ENCODE data around the gene LRRC73.

The LRRC73 gene

DNA sequence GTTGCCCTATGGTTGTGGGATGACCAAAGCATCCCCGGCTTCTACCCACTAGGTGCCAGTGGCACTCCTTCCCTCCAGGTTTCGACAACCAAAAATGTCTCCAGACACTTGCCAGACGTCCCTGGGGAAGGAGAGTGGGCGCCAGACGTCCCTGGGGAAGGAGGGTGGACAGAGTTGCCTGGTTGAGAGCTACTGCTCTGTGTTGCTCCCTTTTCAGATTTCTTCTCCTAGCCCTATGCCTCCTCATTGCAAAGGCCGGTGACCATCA, 13.1 kb downstream of the LRRC73 start:
- Histone ChIP-seq H3K27ac (no peak overlapping the region), H3K27me3 (replicated peaks) (no peaks in the 10 kb centered on the region), H3K36me3 (replicated peaks) (peaks cover 27% of the 10 kb centered on the region), H3K4me3 (ENCODE audit: low read depth, low read length) (no peak overlapping the region)
- in situ Hi-C loops (cut with HindIII; ENCODE audit: low pct_ligation_motif_present, low sequenced_read_pairs), result no loop called here
- TF ChIP-seq CTCF (IDR thresholded peaks at IDR 0.05; ENCODE audit: low read depth, low read length, missing control alignments), result no peak
- no peak for DNase-seq

DNA sequence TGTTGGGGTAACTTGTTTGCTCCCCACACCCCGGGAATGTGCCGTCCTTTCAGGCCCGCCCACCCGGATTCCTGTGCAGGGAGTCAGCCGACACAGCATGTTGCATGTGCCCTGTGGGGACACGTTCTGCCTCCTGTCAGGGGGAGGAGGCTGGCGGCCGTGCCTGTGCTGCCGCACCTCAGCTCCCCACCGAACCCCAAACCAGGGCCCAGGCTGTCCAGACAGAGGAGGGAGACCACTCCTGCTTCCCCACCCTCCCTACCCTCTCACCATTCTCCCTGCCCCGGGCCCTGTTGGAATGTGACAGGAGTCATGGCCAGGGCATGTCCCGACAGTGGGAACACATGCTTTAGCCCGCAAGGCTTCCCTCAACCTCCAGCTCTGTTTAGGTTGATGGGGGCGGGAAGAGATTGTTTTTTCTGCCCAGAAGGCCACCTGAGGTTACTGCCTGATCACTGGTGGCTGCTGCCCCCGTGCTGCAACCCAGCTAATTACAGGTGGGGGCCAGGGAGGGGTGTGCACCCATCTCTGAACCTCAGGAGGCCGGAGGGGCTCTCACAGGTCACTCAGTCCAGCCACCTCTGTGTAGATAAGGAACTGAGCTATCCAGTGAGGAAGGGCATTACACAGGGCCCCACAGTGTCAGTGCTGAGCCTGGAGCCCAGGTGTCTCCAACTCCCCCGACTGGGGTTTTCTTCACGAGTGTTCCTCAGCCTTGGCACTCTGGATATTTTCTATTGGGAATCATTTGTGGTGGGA, 13.6 kb downstream of the LRRC73 start:
- no peak overlapping the region for H3K27ac ChIP-seq

DNA sequence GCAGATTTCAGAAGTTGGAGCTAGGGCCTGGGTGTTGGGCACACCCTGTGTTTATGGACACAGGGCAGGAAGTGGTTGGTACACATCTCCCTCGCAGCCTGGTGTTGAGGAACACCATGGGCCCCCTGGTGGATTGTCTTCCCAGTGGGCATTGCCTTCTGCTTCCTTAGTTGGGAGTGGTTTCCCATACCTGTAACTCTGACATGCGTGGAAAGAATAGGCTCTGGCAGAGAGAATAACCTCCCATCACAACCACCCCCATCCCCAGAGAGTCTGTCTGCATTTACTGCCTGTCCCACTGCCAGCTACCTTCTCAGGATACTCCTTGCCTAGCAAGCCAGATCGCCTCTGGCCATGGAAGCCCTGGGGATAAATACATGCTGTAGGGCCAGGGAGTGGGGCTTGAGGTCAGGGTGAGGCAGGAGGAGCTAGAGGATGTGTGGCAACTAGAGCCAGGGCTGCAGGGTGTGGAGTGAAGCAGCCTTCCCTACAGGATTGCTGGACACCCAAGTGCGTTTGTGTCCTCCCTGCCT, 14.7 kb downstream of the LRRC73 start:
- H3K36me3 ChIP-seq (replicated peaks), result peaks cover 23% of the 10 kb centered on the region
- H3K27ac ChIP-seq, result no peak overlapping the region
- H3K27me3 ChIP-seq (replicated peaks), result no peaks in the 10 kb centered on the region
- in situ Hi-C loops (cut with HindIII; ENCODE audit: low pct_ligation_motif_present, low sequenced_read_pairs), result no loop called here
- no peak overlapping the region for H3K4me3 ChIP-seq (ENCODE audit: low read depth, low read length)
- peak; percentile 52 for TF ChIP-seq CTCF (IDR thresholded peaks at IDR 0.05; ENCODE audit: low read depth, low read length, missing control alignments)
- DNase-seq, result no peak

More for the DNA sequence above, 13.6 kb downstream of the LRRC73 start:
- peak; percentile 38 for DNase-seq
- TF ChIP-seq CTCF (IDR thresholded peaks at IDR 0.05; ENCODE audit: low read depth, low read length, missing control alignments), result peak; percentile 77
- in situ Hi-C loops (cut with HindIII; ENCODE audit: low pct_ligation_motif_present, low sequenced_read_pairs), result no loop called here
- Histone ChIP-seq H3K36me3 (replicated peaks) (peaks cover 27% of the 10 kb centered on the region), H3K27me3 (replicated peaks) (no peaks in the 10 kb centered on the region), H3K4me3 (ENCODE audit: low read depth, low read length) (no peak overlapping the region)

DNA sequence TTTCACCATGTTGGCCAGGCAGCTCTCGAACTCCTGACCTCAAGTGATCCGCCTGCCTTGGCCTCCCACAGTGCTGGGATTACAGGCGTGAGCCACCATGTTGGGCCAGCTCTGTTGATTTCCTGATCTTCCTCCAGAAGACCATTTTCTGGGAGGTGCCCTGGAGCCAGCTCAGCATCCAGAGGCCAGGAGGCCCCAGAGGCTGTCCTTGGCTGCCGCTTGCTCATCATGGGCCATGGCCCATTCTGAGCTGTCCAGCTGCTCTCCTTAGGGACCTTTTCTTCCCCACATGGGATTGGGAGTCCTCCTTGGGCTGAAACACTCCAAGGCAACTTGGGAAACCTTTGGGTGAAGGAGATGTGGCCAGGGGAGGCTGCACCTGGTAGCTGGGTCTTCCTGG, 15.4 kb downstream of the LRRC73 start:
- H3K27ac ChIP-seq, result no peak overlapping the region
- H3K27me3 ChIP-seq (replicated peaks), result no peaks in the 10 kb centered on the region
- no peak for DNase-seq
- in situ Hi-C loops (cut with HindIII; ENCODE audit: low pct_ligation_motif_present, low sequenced_read_pairs), result no loop called here
- peaks cover 16% of the 10 kb centered on the region for H3K36me3 ChIP-seq (replicated peaks)
- no peak for TF ChIP-seq CTCF (IDR thresholded peaks at IDR 0.05; ENCODE audit: low read depth, low read length, missing control alignments)
- H3K4me3 ChIP-seq (ENCODE audit: low read depth, low read length), result no peak overlapping the region

DNA sequence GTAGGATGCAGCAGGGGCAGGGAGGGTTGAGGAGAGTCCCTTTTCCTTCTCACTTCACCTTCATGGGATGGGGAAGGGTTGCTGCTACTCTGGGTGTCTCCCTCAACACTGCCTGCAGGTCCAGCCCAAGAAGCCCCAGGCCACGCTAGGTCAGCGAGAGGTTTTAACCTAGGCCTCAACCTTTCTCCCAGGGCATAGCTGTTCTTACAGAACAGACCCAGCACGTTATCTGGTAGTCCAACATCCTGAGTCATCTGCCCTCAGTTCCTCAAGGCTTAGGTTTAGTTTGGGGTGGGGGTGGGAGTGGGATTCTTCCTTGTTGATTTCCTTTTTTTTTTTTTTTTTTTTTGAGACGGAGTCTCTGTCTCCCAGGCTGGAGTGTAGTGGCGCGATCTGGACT, 15.8 kb downstream of the LRRC73 start:
- no peak overlapping the region for H3K27ac ChIP-seq
- no peak overlapping the region for H3K4me3 ChIP-seq (ENCODE audit: low read depth, low read length)
- no peaks in the 10 kb centered on the region for H3K27me3 ChIP-seq (replicated peaks)
- no peak for TF ChIP-seq CTCF (IDR thresholded peaks at IDR 0.05; ENCODE audit: low read depth, low read length, missing control alignments)
- DNase-seq, result no peak
- H3K36me3 ChIP-seq (replicated peaks), result peaks cover 11% of the 10 kb centered on the region
- in situ Hi-C loops (cut with HindIII; ENCODE audit: low pct_ligation_motif_present, low sequenced_read_pairs), result no loop called here

- Histone ChIP-seq H3K27ac (no peak overlapping the region), H3K27me3 (replicated peaks) (no peaks in the 10 kb centered on the region), H3K36me3 (replicated peaks) (peaks cover 7% of the 10 kb centered on the region), H3K4me3 (ENCODE audit: low read depth, low read length) (no peak overlapping the region)
- in situ Hi-C loops (cut with HindIII; ENCODE audit: low pct_ligation_motif_present, low sequenced_read_pairs), result no loop called here
- no peak for TF ChIP-seq CTCF (IDR thresholded peaks at IDR 0.05; ENCODE audit: low read depth, low read length, missing control alignments)
- no peak for DNase-seq
Measured at GRCh38 chr6:43493833-43494232, 16.3 kb downstream of the LRRC73 start.

Data from brain microvascular endothelial cell (primary cell).